Mesenchymal stem cell (in vitro differentiated cells and primary cell): Measurements from ENCODE around the gene MAN1A1.

Source experiments
- DNase-seq: peaks from one replicate; pipeline ENCODE4 v3.0.0-alpha.2; 2013
- H2AFZ ChIP-seq: one replicate; pipeline ENCODE4 v1.6.1; 2013; ENCODE audit warnings: low read depth, mild to moderate bottlenecking, control low read depth, inconsistent platforms, low read length, moderate library complexity
- H2AK5ac ChIP-seq: 2 replicates; pipeline ENCODE4 v1.6.1; 2013; ENCODE audit warnings: low read length, moderate library complexity, mild to moderate bottlenecking, inconsistent platforms; ENCODE audit not compliant: severe bottlenecking
- H2BK120ac ChIP-seq: one replicate; pipeline ENCODE4 v1.6.1; 2013; ENCODE audit warnings: low read depth, mild to moderate bottlenecking, inconsistent platforms, low read length, moderate library complexity
- H2BK12ac ChIP-seq, 2 experiments: one replicate each; pipeline ENCODE4 v1.6.1; 2013; ENCODE audit warnings: inconsistent platforms in 2 of 2, low read length in 2 of 2, mild to moderate bottlenecking in 2 of 2, moderate library complexity in 2 of 2, control low read depth in 1 of 2
- H2BK15ac ChIP-seq: one replicate; pipeline ENCODE4 v1.6.1; 2013; ENCODE audit warnings: mild to moderate bottlenecking, low read depth, inconsistent platforms; ENCODE audit not compliant: poor library complexity, severe bottlenecking
- H2BK5ac ChIP-seq: 2 replicates; pipeline ENCODE4 v1.6.1; 2013; ENCODE audit warnings: low read depth, mild to moderate bottlenecking, low read length, control low read depth, inconsistent platforms; ENCODE audit not compliant: poor library complexity, severe bottlenecking
- H3K14ac ChIP-seq, 2 experiments: one replicate each; pipeline ENCODE4 v1.6.1; 2013; ENCODE audit warnings: inconsistent platforms in 2 of 2, low read length in 2 of 2, control low read depth in 1 of 2, mild to moderate bottlenecking in 1 of 2, moderate library complexity in 1 of 2
- H3K18ac ChIP-seq, 2 experiments: one replicate each; pipeline ENCODE4 v1.6.1; 2013; ENCODE audit warnings: inconsistent platforms in 2 of 2, low read length in 2 of 2, control low read depth in 1 of 2, low read depth in 1 of 2, mild to moderate bottlenecking in 1 of 2
- H3K23ac ChIP-seq, 2 experiments: one replicate each; pipeline ENCODE4 v1.6.1; 2013; ENCODE audit warnings: inconsistent platforms in 2 of 2, low read length in 2 of 2, mild to moderate bottlenecking in 2 of 2, moderate library complexity in 2 of 2, control low read depth in 1 of 2
- H3K27ac ChIP-seq: 2 replicates; pipeline ENCODE4 v1.5.1; 2013; ENCODE audit warnings: mild to moderate bottlenecking, moderate library complexity, low read length, control low read depth, inconsistent platforms; ENCODE audit not compliant: poor library complexity, severe bottlenecking
- H3K27me3 ChIP-seq, 2 experiments: 2 replicates each; pipeline versions ENCODE4 v1.6.1 to v1.7.0; 2013; ENCODE audit warnings: low read length in 2 of 2, mild to moderate bottlenecking in 2 of 2, moderate library complexity in 2 of 2, control low read depth in 1 of 2, inconsistent platforms in 1 of 2; ENCODE audit not compliant: control insufficient read depth in 1 of 2, insufficient read depth in 1 of 2
- H3K36me3 ChIP-seq, 2 experiments: 2 replicates each; pipeline versions ENCODE4 v1.6.1 to v1.7.0; 2013; ENCODE audit warnings: low read length in 2 of 2, control low read depth in 1 of 2, inconsistent platforms in 1 of 2, low read depth in 1 of 2, mild to moderate bottlenecking in 1 of 2; ENCODE audit not compliant: insufficient read depth in 2 of 2, control insufficient read depth in 1 of 2
- H3K4ac ChIP-seq, 2 experiments: one replicate each; pipeline ENCODE4 v1.6.1; 2013; ENCODE audit warnings: inconsistent platforms in 2 of 2, low read length in 2 of 2, mild to moderate bottlenecking in 2 of 2, moderate library complexity in 2 of 2, control low read depth in 1 of 2, low read depth in 1 of 2
- H3K4me1 ChIP-seq: 2 replicates; pipeline ENCODE4 v1.6.1; 2013; ENCODE audit warnings: low read depth, low read length, control low read depth; ENCODE audit not compliant: control insufficient read depth, insufficient read depth
- H3K4me2 ChIP-seq: 2 replicates; pipeline ENCODE4 v1.6.1; 2013; ENCODE audit warnings: low read length, mild to moderate bottlenecking, inconsistent platforms; ENCODE audit not compliant: poor library complexity, severe bottlenecking
- H3K4me3 ChIP-seq, 2 experiments: 2 replicates each; pipeline versions ENCODE4 v1.5.1 to v1.7.0; 2013; ENCODE audit warnings: low read length in 2 of 2, mild to moderate bottlenecking in 2 of 2, control low read depth in 1 of 2, low read depth in 1 of 2; ENCODE audit not compliant: insufficient read depth in 1 of 2
- H3K79me1 ChIP-seq: replicated peaks from 2 replicates; pipeline ENCODE4 v1.6.1; 2013; ENCODE audit warnings: mild to moderate bottlenecking, control low read depth, low read length, inconsistent platforms; ENCODE audit not compliant: poor library complexity, severe bottlenecking
- H3K9ac ChIP-seq: 2 replicates; pipeline ENCODE4 v1.7.0; 2013; ENCODE audit warnings: mild to moderate bottlenecking, low read length, moderate library complexity
- H3K9me3 ChIP-seq: 2 replicates; pipeline ENCODE4 v1.7.0; 2013; ENCODE audit warnings: mild to moderate bottlenecking, low read length; ENCODE audit not compliant: control insufficient read depth
- H4K8ac ChIP-seq: one replicate; pipeline ENCODE4 v1.6.1; 2013; ENCODE audit warnings: inconsistent platforms, mild to moderate bottlenecking, low read length, moderate library complexity
- H4K91ac ChIP-seq: one replicate; pipeline ENCODE4 v1.6.1; 2013; ENCODE audit warnings: mild to moderate bottlenecking, low read length, inconsistent platforms
- WGBS: methylation state at CpG from one replicate; pipeline ENCODE4 v1.1.7; 2013; ENCODE audit warnings: mixed read lengths; 5-methylcytosine and 5-hydroxymethylcytosine counted together

The MAN1A1 gene

GRCh38 chr6:119137194-119138072 lies 212.1 kb downstream of the MAN1A1 start:
- Histone ChIP-seq H2BK15ac (no peak overlapping the region), H3K9ac (peak overlapping the region; percentile 37), H3K27ac (no peak overlapping the region), H3K4me1 (peaks cover 4% of the 10 kb centered on the region), H2BK5ac (no peak overlapping the region), H3K18ac (peak overlapping the region in 1 of 2 experiments; percentile 67), H3K14ac (no peak overlapping the region), H2AFZ (no peak overlapping the region), H3K27me3 (no peaks in the 10 kb centered on the region), H3K4me2 (no peak overlapping the region), H3K4ac (no peak overlapping the region), H3K4me3 (peak overlapping the region in 1 of 2 experiments; percentile 25), H3K9me3 (no peaks in the 10 kb centered on the region), H2BK120ac (peak overlapping the region; percentile 59), H3K79me1 (no peaks in the 10 kb centered on the region), H2AK5ac (no peak overlapping the region), H4K91ac (peak overlapping the region; percentile 62), H3K36me3 (no peaks in the 10 kb centered on the region), H2BK12ac (peak overlapping the region; percentile 23 to 79), H4K8ac (peak overlapping the region; percentile 51), H3K23ac (no peak overlapping the region)
- peak; percentile 28 for DNase-seq
- WGBS, result 83% methylated on average over 4 of the region's 5 CpGs

DNA sequence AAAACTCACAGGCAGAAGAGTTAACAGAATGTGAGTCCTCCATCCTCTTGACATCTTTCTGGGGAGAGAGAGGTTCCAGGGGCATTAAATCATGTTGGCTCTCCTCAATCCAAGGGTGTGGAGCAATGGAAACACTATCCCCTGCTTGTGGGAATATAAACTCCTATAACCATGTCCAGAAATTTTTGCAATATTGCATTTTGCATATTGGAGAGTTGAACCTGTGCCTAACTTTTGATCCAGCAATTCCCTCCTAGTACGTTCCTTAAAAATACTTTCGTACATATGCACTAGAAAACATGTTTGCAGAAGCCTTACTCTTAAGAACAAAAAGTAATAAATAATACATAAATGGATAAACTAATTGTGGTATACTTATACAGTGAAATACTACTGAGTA lies 214.8 kb downstream of the MAN1A1 start:
- H3K4me1 ChIP-seq, result peaks cover 2% of the 10 kb centered on the region
- H3K23ac ChIP-seq, result no peak overlapping the region
- no peak overlapping the region for H3K4me3 ChIP-seq
- H2BK5ac ChIP-seq, result no peak overlapping the region
- H3K36me3 ChIP-seq, result no peaks in the 10 kb centered on the region
- no peak overlapping the region for H2BK15ac ChIP-seq
- H2AK5ac ChIP-seq, result no peak overlapping the region
- no peak overlapping the region for H3K4ac ChIP-seq
- H2BK120ac ChIP-seq, result no peak overlapping the region
- no peak overlapping the region for H3K27ac ChIP-seq
- H3K14ac ChIP-seq, result no peak overlapping the region
- H4K91ac ChIP-seq, result no peak overlapping the region
- no peak overlapping the region for H2BK12ac ChIP-seq
- H3K9ac ChIP-seq, result no peak overlapping the region
- WGBS, result no CpG with 5 or more reads among the region's 2 CpGs
- H2AFZ ChIP-seq, result no peak overlapping the region
- no peak overlapping the region for H4K8ac ChIP-seq
- no peaks in the 10 kb centered on the region for H3K79me1 ChIP-seq
- H3K9me3 ChIP-seq, result no peaks in the 10 kb centered on the region
- no peak overlapping the region for H3K4me2 ChIP-seq
- no peak overlapping the region for H3K18ac ChIP-seq
- no peak for DNase-seq
- no peaks in the 10 kb centered on the region for H3K27me3 ChIP-seq

GRCh38 chr6:119133400-119133799 lies 216.2 kb downstream of the MAN1A1 start:
- H3K9me3 ChIP-seq, result no peaks in the 10 kb centered on the region
- no peak overlapping the region for H2AK5ac ChIP-seq
- H3K4ac ChIP-seq, result peak overlapping the region in 1 of 2 experiments; percentile 17
- no peak overlapping the region for H2BK120ac ChIP-seq
- H3K4me3 ChIP-seq, result no peak overlapping the region
- H3K27ac ChIP-seq, result no peak overlapping the region
- WGBS, result 100% methylated on average over 2 of the region's 3 CpGs
- H2AFZ ChIP-seq, result no peak overlapping the region
- peak overlapping the region in 1 of 2 experiments; percentile 66 for H3K18ac ChIP-seq
- H3K79me1 ChIP-seq, result no peaks in the 10 kb centered on the region
- H3K14ac ChIP-seq, result no peak overlapping the region
- no peak overlapping the region for H4K8ac ChIP-seq
- no peak overlapping the region for H3K9ac ChIP-seq
- H3K4me1 ChIP-seq, result peaks cover 2% of the 10 kb centered on the region
- peak overlapping the region in 1 of 2 experiments; percentile 40 for H3K23ac ChIP-seq
- H2BK5ac ChIP-seq, result no peak overlapping the region
- H2BK15ac ChIP-seq, result no peak overlapping the region
- H3K36me3 ChIP-seq, result no peaks in the 10 kb centered on the region
- no peaks in the 10 kb centered on the region for H3K27me3 ChIP-seq
- H2BK12ac ChIP-seq, result peak overlapping the region in 1 of 2 experiments; percentile 60
- H3K4me2 ChIP-seq, result no peak overlapping the region
- no peak overlapping the region for H4K91ac ChIP-seq
- no peak for DNase-seq

DNA sequence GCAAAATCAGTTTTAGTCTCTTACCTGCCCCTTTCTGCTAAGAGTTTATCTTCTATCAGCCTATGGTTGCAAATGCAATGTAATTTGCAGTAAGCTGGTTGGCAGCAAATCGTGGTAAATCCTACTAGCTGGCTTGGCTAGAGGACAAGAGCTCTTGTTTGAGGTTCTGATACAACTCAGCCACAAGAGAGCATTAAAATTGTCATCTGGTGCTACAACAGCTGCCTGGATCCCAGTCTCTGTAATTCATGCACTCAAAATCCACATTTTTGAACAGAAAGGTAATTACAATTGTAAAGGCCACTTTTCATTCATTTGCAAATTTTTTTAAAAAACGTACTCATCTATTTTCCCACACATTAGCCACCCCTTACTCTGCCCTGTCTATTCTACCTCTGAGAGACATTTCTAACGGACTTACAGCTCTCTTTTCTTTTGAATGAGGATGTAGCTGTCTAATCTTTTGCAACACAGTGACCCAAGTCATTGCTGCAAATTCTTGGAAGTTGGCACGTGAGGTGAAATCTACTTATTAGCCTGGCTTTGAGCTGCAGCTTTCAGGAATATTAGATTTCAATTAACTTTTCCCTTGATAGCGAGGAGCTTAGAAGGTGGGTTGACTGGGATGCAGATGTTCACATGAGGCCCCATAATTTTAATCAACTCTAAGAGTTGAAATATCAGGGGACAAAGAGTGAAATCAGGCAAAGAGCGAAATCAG lies 217.1 kb downstream of the MAN1A1 start:
- H2BK15ac ChIP-seq, result no peak overlapping the region
- H2AFZ ChIP-seq, result no peak overlapping the region
- H3K79me1 ChIP-seq, result no peaks in the 10 kb centered on the region
- H2BK12ac ChIP-seq, result no peak overlapping the region
- no peak overlapping the region for H2AK5ac ChIP-seq
- no peak for DNase-seq
- no peaks in the 10 kb centered on the region for H3K27me3 ChIP-seq
- H2BK5ac ChIP-seq, result no peak overlapping the region
- H3K9me3 ChIP-seq, result no peaks in the 10 kb centered on the region
- H3K18ac ChIP-seq, result no peak overlapping the region
- no peak overlapping the region for H3K23ac ChIP-seq
- no peak overlapping the region for H3K4me2 ChIP-seq
- H4K91ac ChIP-seq, result no peak overlapping the region
- H3K27ac ChIP-seq, result no peak overlapping the region
- H3K14ac ChIP-seq, result no peak overlapping the region
- peak overlapping the region; percentile 14 for H3K9ac ChIP-seq
- H3K4ac ChIP-seq, result no peak overlapping the region
- no peak overlapping the region for H3K4me3 ChIP-seq
- WGBS, result 85% methylated on average over 6 of the region's 6 CpGs
- no peak overlapping the region for H4K8ac ChIP-seq
- H3K4me1 ChIP-seq, result peaks cover 2% of the 10 kb centered on the region
- no peaks in the 10 kb centered on the region for H3K36me3 ChIP-seq
- H2BK120ac ChIP-seq, result no peak overlapping the region
